Limb (tissue), 2 donors: ENCODE data around the gene JCAD.
"Not testable (repeated sequence)": the region's sequence is repeated elsewhere in the genome, so short reads cannot be mapped to it uniquely, and the experiment has no call there.

Experiments
- DNase-seq, 2 donors: peaks; one replicate each; pipeline ENCODE4 v3.0.0-alpha.2; 2016; ENCODE audit errors: extremely low spot score in 2 of 2

JCAD gene

GRCh38 chr10:30028006-30028737 is 31.2 kb downstream of the JCAD start:
- DNase-seq = peak; percentile 59 to 67

- DNase-seq = peak in 1 of 2 donors; percentile 53
Measured at GRCh38 chr10:30027057-30028005, 32.1 kb downstream of the JCAD start.

- no peak for DNase-seq
Measured at GRCh38 chr10:30026578-30026977, 32.8 kb downstream of the JCAD start.

GRCh38 chr10:30026080-30026479 is 33.3 kb downstream of the JCAD start:
- DNase-seq = no peak

GRCh38 chr10:30025428-30025827 is 34.0 kb downstream of the JCAD start:
- DNase-seq = not testable (repeated sequence)

- no peak for DNase-seq
Measured at GRCh38 chr10:30022590-30022989, 36.8 kb downstream of the JCAD start.

GRCh38 chr10:30019468-30019867 is 39.9 kb downstream of the JCAD start:
- no peak for DNase-seq

- DNase-seq = no peak
Measured at GRCh38 chr10:30018496-30018895, 40.9 kb downstream of the JCAD start.

GRCh38 chr10:30017966-30018365 is 41.4 kb downstream of the JCAD start:
- DNase-seq = no peak

GRCh38 chr10:30017556-30017955 is 41.8 kb downstream of the JCAD start:
- DNase-seq = no peak

GRCh38 chr10:30014511-30014910 is 44.9 kb downstream of the JCAD start:
- no peak for DNase-seq

GRCh38 chr10:30013757-30014156 is 45.6 kb downstream of the JCAD start:
- DNase-seq = peak; percentile 68 to 84

- DNase-seq = no peak
Measured at GRCh38 chr10:30011956-30012647, 47.3 kb downstream of the JCAD start.

- DNase-seq = peak; percentile 73 to 79
Measured at GRCh38 chr10:30011396-30011795, 48.0 kb downstream of the JCAD start.

- DNase-seq = no peak
Measured at GRCh38 chr10:30007406-30007805, 52.0 kb downstream of the JCAD start.

GRCh38 chr10:30006410-30006809 is 53.0 kb downstream of the JCAD start:
- DNase-seq = no peak

GRCh38 chr10:30005116-30005515 is 54.3 kb downstream of the JCAD start:
- DNase-seq = not testable (repeated sequence)

GRCh38 chr10:30002426-30003266 is 56.7 kb downstream of the JCAD start:
- DNase-seq = peak; percentile 70 to 82

GRCh38 chr10:30000802-30001571 is 58.4 kb downstream of the JCAD start:
- no peak for DNase-seq

- DNase-seq = peak; percentile 58 to 81
Measured at GRCh38 chr10:29998142-29998808, 61.1 kb downstream of the JCAD start.
